NCI-H2227 (cell line): ENCODE results near the gene ZBTB20.
"Not testable (repeated sequence)": the region's sequence is repeated elsewhere in the genome, so short reads cannot be mapped to it uniquely, and the experiment has no call there.

ENCODE experiments used
- DNase-seq: peaks from one replicate; lab custom pipeline; 2025; ENCODE audit not compliant: unreplicated experiment; lab: John Stamatoyannopoulos, UW

The ZBTB20 gene

GRCh38 chr3:115147329-115148141 is 447 bp upstream of the ZBTB20 start:
- DNase-seq, result peak; percentile 99

GRCh38 chr3:115146032-115146417 is 1.1 kb downstream of the ZBTB20 start:
- peak; percentile 58 for DNase-seq

GRCh38 chr3:115141033-115141757 is 5.9 kb downstream of the ZBTB20 start:
- no peak for DNase-seq

- no peak for DNase-seq
Measured at GRCh38 chr3:115139072-115139471, 8.0 kb downstream of the ZBTB20 start.

GRCh38 chr3:115134648-115135347 is 12.3 kb downstream of the ZBTB20 start:
- no peak for DNase-seq

- no peak for DNase-seq
Measured at GRCh38 chr3:115127208-115127607, 19.9 kb downstream of the ZBTB20 start.

- DNase-seq, result no peak
Measured at GRCh38 chr3:115120597-115120996, 26.5 kb downstream of the ZBTB20 start.

- DNase-seq, result no peak
Measured at GRCh38 chr3:115113367-115113766, 33.7 kb downstream of the ZBTB20 start.

GRCh38 chr3:115111632-115112031 is 35.5 kb downstream of the ZBTB20 start:
- DNase-seq, result no peak

GRCh38 chr3:115110830-115111229 is 36.3 kb downstream of the ZBTB20 start:
- DNase-seq, result no peak

- not testable (repeated sequence) for DNase-seq
Measured at GRCh38 chr3:115110066-115110465, 37.0 kb downstream of the ZBTB20 start.

GRCh38 chr3:115108614-115109013 is 38.5 kb downstream of the ZBTB20 start:
- no peak for DNase-seq

GRCh38 chr3:115102046-115102445 is 45.0 kb downstream of the ZBTB20 start:
- DNase-seq, result no peak

GRCh38 chr3:115100806-115101205 is 46.3 kb downstream of the ZBTB20 start:
- no peak for DNase-seq

GRCh38 chr3:115099986-115100571 is 47.0 kb downstream of the ZBTB20 start:
- peak; percentile 37 for DNase-seq

GRCh38 chr3:115099134-115099985 is 47.7 kb downstream of the ZBTB20 start:
- no peak for DNase-seq

GRCh38 chr3:115098354-115099073 is 48.6 kb downstream of the ZBTB20 start:
- DNase-seq, result no peak

- DNase-seq, result no peak
Measured at GRCh38 chr3:115095236-115095635, 51.9 kb downstream of the ZBTB20 start.

GRCh38 chr3:115092220-115092791 is 54.8 kb downstream of the ZBTB20 start:
- peak; percentile 55 for DNase-seq
